ENCODE results near the gene DNAAF1. TPM values are rescaled to one million over a fixed set of nuclear protein-coding genes. Genes with fewer than 3 reads are reported as not detected.

The DNAAF1 gene
- total and polyA plus RNA-seq, 8 donors = 0.28 to 8.7 (median 0.50) TPM

DNA sequence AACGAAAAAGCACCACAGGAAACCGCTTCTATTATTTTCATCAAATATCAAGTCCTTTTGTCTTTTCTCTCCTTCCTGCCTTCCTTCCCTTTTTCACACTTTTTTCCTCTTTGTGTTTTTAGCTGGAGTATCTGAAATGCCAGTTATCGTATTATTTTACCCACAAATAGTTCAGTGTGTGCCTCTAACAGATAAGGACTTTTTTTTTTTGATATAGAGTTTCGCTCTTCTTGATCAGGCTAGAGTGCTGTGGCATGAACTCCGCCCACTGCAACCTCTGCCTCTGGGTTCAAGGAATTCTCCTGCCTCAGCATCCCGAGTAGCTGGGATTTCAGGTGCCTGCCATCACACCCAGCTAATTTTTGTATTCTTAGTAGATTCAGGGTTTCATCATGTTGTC is 10.7 kb downstream of the DNAAF1 start:
- peaks cover 0 to 4% (median 0%) of the 10 kb centered on the region in 4 donors for H3K27me3 ChIP-seq
- WGBS, 2 donors = 82 to 90% methylated on average over 6 of the region's 6 CpGs
- no peak for DNase-seq

DNA sequence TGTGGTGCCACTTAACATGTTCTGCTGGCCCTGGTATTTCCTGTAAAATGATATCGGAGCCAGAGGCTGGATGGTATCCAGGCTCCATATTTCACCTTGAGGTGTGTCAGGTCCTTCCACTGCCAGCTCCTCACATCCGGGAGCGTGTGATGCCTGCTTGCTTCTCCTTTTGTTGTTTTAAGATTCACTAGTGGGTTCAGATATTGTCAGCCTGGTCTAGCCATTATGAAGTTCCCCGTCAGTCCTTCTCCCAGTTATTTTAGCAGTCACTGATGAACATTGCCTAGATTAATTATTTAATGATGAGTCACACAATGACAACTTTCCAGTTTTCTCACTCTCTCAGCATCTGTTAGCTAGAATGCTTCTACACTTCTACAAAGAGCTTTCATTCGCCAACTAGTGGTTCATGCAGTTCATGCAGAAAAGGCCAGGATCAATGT is 11.3 kb downstream of the DNAAF1 start:
- no peak for ATAC-seq
- no peak overlapping the region for H3K27ac ChIP-seq

More for the DNA sequence above, 10.7 kb downstream of the DNAAF1 start:
- intact Hi-C loops (cut with DNase I) = no loop called here
- Histone ChIP-seq H3K4me3 (no peak overlapping the region), H3K4me1 (no peaks in the 10 kb centered on the region), H3K36me3 (no peaks in the 10 kb centered on the region), H3K9me3 (no peaks in the 10 kb centered on the region), H3K27ac (no peak overlapping the region)
- ATAC-seq (no peak), FAIRE-seq (no peak)
- TF ChIP-seq, protein P1, sequence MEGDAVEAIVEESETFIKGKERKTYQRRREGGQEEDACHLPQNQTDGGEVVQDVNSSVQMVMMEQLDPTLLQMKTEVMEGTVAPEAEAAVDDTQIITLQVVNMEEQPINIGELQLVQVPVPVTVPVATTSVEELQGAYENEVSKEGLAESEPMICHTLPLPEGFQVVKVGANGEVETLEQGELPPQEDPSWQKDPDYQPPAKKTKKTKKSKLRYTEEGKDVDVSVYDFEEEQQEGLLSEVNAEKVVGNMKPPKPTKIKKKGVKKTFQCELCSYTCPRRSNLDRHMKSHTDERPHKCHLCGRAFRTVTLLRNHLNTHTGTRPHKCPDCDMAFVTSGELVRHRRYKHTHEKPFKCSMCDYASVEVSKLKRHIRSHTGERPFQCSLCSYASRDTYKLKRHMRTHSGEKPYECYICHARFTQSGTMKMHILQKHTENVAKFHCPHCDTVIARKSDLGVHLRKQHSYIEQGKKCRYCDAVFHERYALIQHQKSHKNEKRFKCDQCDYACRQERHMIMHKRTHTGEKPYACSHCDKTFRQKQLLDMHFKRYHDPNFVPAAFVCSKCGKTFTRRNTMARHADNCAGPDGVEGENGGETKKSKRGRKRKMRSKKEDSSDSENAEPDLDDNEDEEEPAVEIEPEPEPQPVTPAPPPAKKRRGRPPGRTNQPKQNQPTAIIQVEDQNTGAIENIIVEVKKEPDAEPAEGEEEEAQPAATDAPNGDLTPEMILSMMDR (IDR thresholded peaks at IDR 0.05) = no peak

DNA sequence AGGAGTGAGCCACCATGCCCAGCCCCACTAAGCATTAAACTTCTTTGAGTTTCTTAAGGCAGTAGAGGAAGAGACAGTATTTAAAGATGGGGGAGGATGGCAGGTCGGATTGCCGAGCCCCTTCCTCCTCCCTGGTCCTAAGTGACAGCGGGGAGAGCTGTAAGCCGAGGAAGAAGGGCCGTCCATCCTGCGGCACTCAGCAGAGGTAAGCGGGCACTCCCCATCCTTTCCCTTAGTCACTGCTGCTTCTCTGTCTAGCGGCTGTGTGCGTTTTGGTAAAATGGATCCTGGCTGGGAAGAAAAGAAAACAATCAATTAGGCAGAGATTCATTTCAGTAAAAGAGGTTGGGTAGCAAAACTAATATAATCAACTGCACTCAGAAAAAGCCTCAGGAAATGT is 13.9 kb downstream of the DNAAF1 start:
- H3K4me1 ChIP-seq = no peaks in the 10 kb centered on the region
- no peak overlapping the region for H3K27ac ChIP-seq
- FAIRE-seq = no peak
- H3K27me3 ChIP-seq = peaks cover 0 to 4% (median 0%) of the 10 kb centered on the region in 4 donors
- H3K4me3 ChIP-seq = no peak overlapping the region
- H3K9me3 ChIP-seq = no peaks in the 10 kb centered on the region
- intact Hi-C loops (cut with DNase I) = no loop called here
- no peak for DNase-seq
- TF ChIP-seq, protein P1 (IDR thresholded peaks at IDR 0.05) = no peak
- WGBS, 2 donors = 32 to 39% methylated on average over 9 of the region's 9 CpGs
- no peaks in the 10 kb centered on the region for H3K36me3 ChIP-seq
- no peak for ATAC-seq

More for the DNA sequence above, 11.3 kb downstream of the DNAAF1 start:
- no peak overlapping the region for H3K4me3 ChIP-seq
- H3K36me3 ChIP-seq = no peaks in the 10 kb centered on the region
- no peaks in the 10 kb centered on the region for H3K4me1 ChIP-seq
- H3K9me3 ChIP-seq = no peaks in the 10 kb centered on the region
- peaks cover 0 to 4% (median 0%) of the 10 kb centered on the region in 4 donors for H3K27me3 ChIP-seq
- DNase-seq = no peak
- intact Hi-C loops (cut with DNase I) = no loop called here
- 71% methylated on average over 5 of the region's 5 CpGs for WGBS, 2 donors
- TF ChIP-seq, protein P1 (IDR thresholded peaks at IDR 0.05) = no peak
- no peak for FAIRE-seq

DNA sequence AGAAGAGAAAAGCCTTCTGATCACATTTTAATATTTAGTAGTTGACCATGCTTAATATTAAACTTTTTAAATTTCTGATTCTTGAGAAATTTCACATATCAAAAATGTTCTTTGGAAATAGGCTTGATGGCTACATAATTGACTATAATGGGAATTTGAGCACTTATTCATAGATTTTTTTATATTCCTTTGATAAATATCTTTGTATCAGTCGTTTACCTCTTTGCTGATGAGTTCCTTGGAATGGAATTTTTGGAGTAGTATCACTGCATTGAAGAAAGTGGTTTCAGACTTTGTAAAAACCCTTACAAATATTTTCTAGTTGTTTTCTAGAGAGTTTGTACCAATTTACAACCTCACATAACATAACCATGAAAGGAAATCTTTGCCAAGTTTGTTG is 14.7 kb downstream of the DNAAF1 start:
- H3K27ac ChIP-seq = no peak overlapping the region
- H3K36me3 ChIP-seq = no peaks in the 10 kb centered on the region
- 27 to 33% methylated on average over 1 of the region's 1 CpG for WGBS, 2 donors
- no peak for ATAC-seq
- TF ChIP-seq, protein P1 (IDR thresholded peaks at IDR 0.05) = no peak
- intact Hi-C loops (cut with DNase I) = no loop called here
- peaks cover 0 to 4% (median 0%) of the 10 kb centered on the region in 4 donors for H3K27me3 ChIP-seq
- no peak for DNase-seq
- no peak overlapping the region for H3K4me3 ChIP-seq
- no peaks in the 10 kb centered on the region for H3K9me3 ChIP-seq
- no peak for FAIRE-seq
- no peaks in the 10 kb centered on the region for H3K4me1 ChIP-seq

DNA sequence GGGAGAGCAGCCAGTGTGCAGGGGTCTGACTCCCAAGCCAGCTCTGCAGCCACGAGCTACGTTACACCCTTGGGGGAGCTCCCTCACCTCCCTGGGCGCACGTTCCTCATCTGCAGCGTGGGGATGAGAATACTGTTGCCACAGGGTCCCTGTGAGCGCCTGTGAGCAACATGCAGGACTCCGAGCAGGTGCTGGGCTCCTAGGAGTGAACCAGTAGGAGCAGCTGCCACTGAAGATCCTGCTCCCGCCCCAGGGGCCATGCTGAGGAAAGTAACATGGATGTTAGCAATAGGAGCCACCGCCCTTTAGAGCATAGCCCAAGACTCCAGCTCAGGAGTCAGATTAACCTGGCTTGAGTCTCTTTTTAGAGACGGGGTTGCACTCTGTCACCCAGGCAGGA is 15.9 kb downstream of the DNAAF1 start:
- intact Hi-C loops (cut with DNase I) = no loop called here
- Histone ChIP-seq H3K9me3 (no peaks in the 10 kb centered on the region), H3K4me3 (no peak overlapping the region), H3K27me3 (peaks cover 0 to 4% (median 0%) of the 10 kb centered on the region in 4 donors), H3K4me1 (no peaks in the 10 kb centered on the region), H3K27ac (no peak overlapping the region), H3K36me3 (no peaks in the 10 kb centered on the region)
- ATAC-seq (no peak), DNase-seq (no peak), FAIRE-seq (no peak)
- WGBS, 2 donors = 68 to 71% methylated on average over 10 of the region's 10 CpGs
- TF ChIP-seq, protein P1 (IDR thresholded peaks at IDR 0.05) = no peak

All from pancreas (tissue), 10 donors.